HEK293T (cell line): ENCODE data around the gene ZIM2.

ENCODE experiments used
- CTCF ChIA-PET: fragments of 350-600 bp; formaldehyde crosslinking; extraction: SDS; loops from one replicate; lab custom pipeline; 2021; ENCODE audit warnings: antibody characterized with exemption, inconsistent platforms; lab: Yijun Ruan, JAX
- POLR2A ChIA-PET: fragments of 350-600 bp; formaldehyde crosslinking; extraction: SDS; loops from one replicate; lab custom pipeline; 2020; ENCODE audit warnings: antibody characterized with exemption, inconsistent platforms; lab: Yijun Ruan, JAX
- DNase-seq: peaks from one replicate; pipeline ENCODE4 v3.0.0; 2012; ENCODE audit warnings: mixed read lengths; ENCODE audit errors: extremely low spot score
- ARNT ChIP-seq: fragments of 450-650 bp; IDR thresholded peaks from 2 replicates; pipeline ENCODE4 v1.6.1; 2017; ENCODE audit warnings: mild to moderate bottlenecking
- BHLHE40 ChIP-seq: fragments of 450-650 bp; IDR thresholded peaks from 2 replicates; pipeline ENCODE4 v1.6.1; 2016; ENCODE audit warnings: mild to moderate bottlenecking, moderate library complexity, borderline replicate concordance
- CTBP1 ChIP-seq: fragments of 450-650 bp; IDR thresholded peaks from 2 replicates; pipeline ENCODE4 v1.6.1; 2016; ENCODE audit warnings: borderline replicate concordance
- ELF4 ChIP-seq: fragments of 450-650 bp; IDR thresholded peaks from 2 replicates; pipeline ENCODE4 v1.6.1; 2017; ENCODE audit warnings: antibody characterized with exemption
- FOXA1 ChIP-seq: fragments of 450-650 bp; IDR thresholded peaks from 2 replicates; pipeline ENCODE4 v1.6.1; 2016; ENCODE audit warnings: mild to moderate bottlenecking
- FOXK2 ChIP-seq: fragments of 450-650 bp; IDR thresholded peaks from 2 replicates; pipeline ENCODE4 v1.6.1; 2016; ENCODE audit warnings: mild to moderate bottlenecking
- FOXM1 ChIP-seq: fragments of 450-650 bp; IDR thresholded peaks from 2 replicates; pipeline ENCODE4 v1.6.1; 2017; ENCODE audit warnings: mild to moderate bottlenecking, borderline replicate concordance
- HDGF ChIP-seq: fragments of 450-650 bp; IDR thresholded peaks from 2 replicates; pipeline ENCODE4 v1.6.1; 2017; ENCODE audit warnings: antibody characterized with exemption, borderline replicate concordance
- L3MBTL2 ChIP-seq: fragments of 450-650 bp; conservative IDR thresholded peaks from 2 replicates; pipeline ENCODE4 v1.6.1; 2016; ENCODE audit warnings: mild to moderate bottlenecking
- LEF1 ChIP-seq: fragments of 450-650 bp; IDR thresholded peaks from 2 replicates; pipeline ENCODE4 v1.6.1; 2017; ENCODE audit warnings: mild to moderate bottlenecking, borderline replicate concordance
- NFRKB ChIP-seq: fragments of 450-650 bp; IDR thresholded peaks from 2 replicates; pipeline ENCODE4 v1.6.1; 2016; ENCODE audit warnings: mild to moderate bottlenecking, moderate library complexity
- PKNOX1 ChIP-seq: fragments of 450-650 bp; IDR thresholded peaks from 2 replicates; pipeline ENCODE4 v1.6.1; 2016
- SP1 ChIP-seq: fragments of 450-650 bp; IDR thresholded peaks from 2 replicates; pipeline ENCODE4 v1.6.1; 2017
- SUZ12 ChIP-seq: fragments of 450-650 bp; IDR thresholded peaks from 2 replicates; pipeline ENCODE4 v1.6.1; 2016; ENCODE audit warnings: mild to moderate bottlenecking
- TARDBP ChIP-seq: fragments of 450-650 bp; IDR thresholded peaks from 2 replicates; pipeline ENCODE4 v1.6.1; 2016
- ZNF384 ChIP-seq: fragments of 450-650 bp; IDR thresholded peaks from 2 replicates; pipeline ENCODE4 v1.6.1; 2016

The ZIM2 gene

GRCh38 chr19:56840451-56841192, at the start of gene ZIM2, which contains the start of gene PEG3:
Gene ZIM2 (minus strand): TSS chr19:56840726. CDS start chr19:56824277, 16,449 bp downstream.
Gene PEG3 (minus strand): TSS chr19:56840726. CDS start chr19:56824655, 16,071 bp downstream.
- CTCF ChIA-PET = no interaction called here
- POLR2A ChIA-PET = no interaction called here
- TF ChIP-seq BHLHE40 (no peak), FOXK2 (no peak), TARDBP (no peak), PKNOX1 (no peak), ARNT (no peak), FOXA1 (no peak), CTBP1 (no peak), HDGF (no peak), NFRKB (no peak), SP1 (no peak), SUZ12 (no peak), ZNF384 (no peak), L3MBTL2 (no peak), FOXM1 (no peak), LEF1 (no peak)
- DNase-seq = no peak

- DNase-seq = no peak
- ChIA-PET POLR2A (no interaction called here), CTCF (no interaction called here)
- no peak for TF ChIP-seq L3MBTL2
- TF ChIP-seq ARNT = no peak
- no peak for TF ChIP-seq HDGF
- no peak for TF ChIP-seq NFRKB
Observed at GRCh38 chr19:56885173-56885985, 44.9 kb upstream of the ZIM2 start.

DNA sequence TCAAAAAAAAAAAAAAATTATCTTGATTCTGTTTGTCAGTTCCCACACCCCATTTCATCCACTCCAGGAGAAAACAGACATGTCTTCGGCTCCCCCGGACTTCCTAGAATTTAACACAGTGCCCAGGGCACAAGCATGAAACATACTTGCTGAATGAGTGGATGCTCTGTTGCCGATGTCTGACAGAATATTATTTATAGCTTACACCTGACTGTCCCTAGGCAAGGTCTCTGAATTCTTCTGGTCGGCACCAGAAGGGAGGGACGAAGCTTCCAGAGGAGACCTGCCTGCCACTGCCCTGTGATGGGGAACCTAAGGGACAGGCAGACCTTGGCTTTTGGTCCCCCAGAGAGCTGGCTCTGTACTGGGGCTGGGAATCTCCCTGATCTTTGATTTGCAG, 43.9 kb upstream of the ZIM2 start:
- DNase-seq = no peak
- ChIA-PET CTCF (no interaction called here), POLR2A (no interaction called here)
- TF ChIP-seq ZNF384 (no peak), HDGF (no peak), BHLHE40 (no peak), FOXA1 (no peak), NFRKB (no peak), FOXM1 (no peak), TARDBP (no peak), FOXK2 (no peak), PKNOX1 (no peak), CTBP1 (no peak), ARNT (no peak), SP1 (no peak), LEF1 (no peak), SUZ12 (no peak), ELF4 (no peak), L3MBTL2 (no peak)

- CTCF ChIA-PET = no interaction called here
- no peak for TF ChIP-seq PKNOX1
- no peak for TF ChIP-seq FOXK2
- TF ChIP-seq L3MBTL2 = no peak
- TF ChIP-seq HDGF = no peak
- TF ChIP-seq SP1 = no peak
- TF ChIP-seq LEF1 = no peak
- no peak for DNase-seq
- POLR2A ChIA-PET = no interaction called here
Observed at GRCh38 chr19:56880592-56881190, 40.2 kb upstream of the ZIM2 start.

GRCh38 chr19:56877069-56877715, 36.7 kb upstream of the ZIM2 start:
- DNase-seq = no peak
- ChIA-PET POLR2A (no interaction called here), CTCF (no interaction called here)
- no peak for TF ChIP-seq ZNF384
- TF ChIP-seq FOXM1 = no peak
- no peak for TF ChIP-seq FOXA1
- no peak for TF ChIP-seq TARDBP
- no peak for TF ChIP-seq NFRKB
- no peak for TF ChIP-seq LEF1
- TF ChIP-seq PKNOX1 = no peak
- TF ChIP-seq ARNT = no peak
- TF ChIP-seq BHLHE40 = no peak
- no peak for TF ChIP-seq L3MBTL2
- no peak for TF ChIP-seq FOXK2
- no peak for TF ChIP-seq CTBP1
- TF ChIP-seq SP1 = no peak
- TF ChIP-seq HDGF = no peak
- no peak for TF ChIP-seq ELF4
